HG03565 (cell line): ENCODE data around the gene PDE11A.
"Not testable (repeated sequence)": the region's sequence is repeated elsewhere in the genome, so short reads cannot be mapped to it uniquely, and the experiment has no call there.

Source experiments
- ATAC-seq: cut with Tn5 transposase; IDR thresholded peaks from one replicate; pipeline ENCODE4 v1.9.1; 2021; ENCODE audit warnings: mild to moderate bottlenecking, moderate library complexity; ENCODE audit not compliant: unreplicated experiment

The PDE11A gene

GRCh38 chr2:178075006-178075326, 2.4 kb upstream of the PDE11A start:
- no peak for ATAC-seq

GRCh38 chr2:178074123-178075005, 1.8 kb upstream of the PDE11A start:
- no peak for ATAC-seq

- ATAC-seq, result no peak
Measured at GRCh38 chr2:178072000-178072382, 586 bp downstream of the PDE11A start.

GRCh38 chr2:178070824-178071223, 1.8 kb downstream of the PDE11A start:
- no peak for ATAC-seq

GRCh38 chr2:178069551-178069950, 3.0 kb downstream of the PDE11A start:
- ATAC-seq, result no peak

- ATAC-seq, result no peak
Measured at GRCh38 chr2:178068823-178069454, 3.6 kb downstream of the PDE11A start.

- ATAC-seq, result no peak
Measured at GRCh38 chr2:178066890-178067669, 5.5 kb downstream of the PDE11A start.

- no peak for ATAC-seq
Measured at GRCh38 chr2:178066324-178066723, 6.3 kb downstream of the PDE11A start.

- no peak for ATAC-seq
Measured at GRCh38 chr2:178059681-178060080, 12.9 kb downstream of the PDE11A start.

GRCh38 chr2:178059111-178059510, 13.5 kb downstream of the PDE11A start:
- ATAC-seq, result no peak

GRCh38 chr2:178057179-178057680, 15.3 kb downstream of the PDE11A start:
- ATAC-seq, result no peak

- ATAC-seq, result no peak
Measured at GRCh38 chr2:178056345-178056744, 16.2 kb downstream of the PDE11A start.

- not testable (repeated sequence) for ATAC-seq
Measured at GRCh38 chr2:178051257-178051656, 21.3 kb downstream of the PDE11A start.

- no peak for ATAC-seq
Measured at GRCh38 chr2:178047391-178047790, 25.2 kb downstream of the PDE11A start.

- ATAC-seq, result no peak
Measured at GRCh38 chr2:178044836-178045235, 27.7 kb downstream of the PDE11A start.

GRCh38 chr2:178043266-178043665, 29.3 kb downstream of the PDE11A start:
- ATAC-seq, result no peak

- not testable (repeated sequence) for ATAC-seq
Measured at GRCh38 chr2:178033583-178033982, 39.0 kb downstream of the PDE11A start.

GRCh38 chr2:178029342-178029741, 43.2 kb downstream of the PDE11A start:
- ATAC-seq, result no peak

- no peak for ATAC-seq
Measured at GRCh38 chr2:178025551-178026185, 46.9 kb downstream of the PDE11A start.

- no peak for ATAC-seq
Measured at GRCh38 chr2:178018141-178018540, 54.4 kb downstream of the PDE11A start.

- no peak for ATAC-seq
Measured at GRCh38 chr2:178016612-178017011, 56.0 kb downstream of the PDE11A start.
